Renal pelvis (tissue), 4 donors: Measurements from ENCODE around the gene ELP4. TPM values are rescaled to one million over a fixed set of nuclear protein-coding genes. Genes with fewer than 3 reads are reported as not detected.
"Not testable (repeated sequence)": the region's sequence is repeated elsewhere in the genome, so short reads cannot be mapped to it uniquely, and the experiment has no call there.

Experiments
- DNase-seq: peaks from one replicate; pipeline ENCODE4 v3.0.0-alpha.2; 2013
- polyA plus RNA-seq, 3 donors: library from polyadenylated mRNA; unstranded; fragments of 120-200 nt; gene quantifications; one replicate each; pipeline ENCODE4 v1.2.1, GENCODE V29; 2013; ENCODE audit not compliant: insufficient read length in 3 of 3

Gene ELP4
- polyA plus RNA-seq, 3 donors, result 22.3 to 25.6 (median 22.8) TPM

DNA sequence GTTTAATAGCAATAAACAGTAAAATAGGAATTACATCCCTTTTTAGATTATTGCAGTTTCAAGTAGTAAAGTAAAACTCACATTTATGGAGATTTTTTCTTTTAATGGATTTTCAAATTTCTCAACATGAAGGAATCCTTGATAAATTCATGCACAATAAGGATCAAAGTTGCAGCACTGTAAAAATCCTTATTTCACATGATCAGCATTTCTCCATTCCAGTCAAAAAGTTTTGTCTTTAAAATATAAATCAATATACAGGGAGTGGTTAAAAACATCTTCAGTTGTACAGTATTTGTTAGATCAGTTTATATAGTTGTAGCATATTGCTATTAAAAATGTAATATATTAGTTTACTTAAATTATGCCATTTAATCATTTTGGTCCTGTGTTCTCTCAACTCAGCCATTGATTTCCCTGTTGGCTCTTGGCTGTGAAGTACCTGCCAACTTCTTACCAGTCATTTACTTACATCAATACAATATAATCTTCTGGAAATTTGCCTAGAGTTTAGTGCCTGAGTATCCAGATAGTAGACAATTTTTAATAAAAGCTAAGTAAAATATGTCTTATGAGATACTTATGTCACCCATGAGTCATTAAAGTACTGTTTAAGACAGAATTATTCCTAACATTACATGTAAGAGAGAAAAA, 12.1 kb downstream of the ELP4 start:
- no peak for DNase-seq

DNA sequence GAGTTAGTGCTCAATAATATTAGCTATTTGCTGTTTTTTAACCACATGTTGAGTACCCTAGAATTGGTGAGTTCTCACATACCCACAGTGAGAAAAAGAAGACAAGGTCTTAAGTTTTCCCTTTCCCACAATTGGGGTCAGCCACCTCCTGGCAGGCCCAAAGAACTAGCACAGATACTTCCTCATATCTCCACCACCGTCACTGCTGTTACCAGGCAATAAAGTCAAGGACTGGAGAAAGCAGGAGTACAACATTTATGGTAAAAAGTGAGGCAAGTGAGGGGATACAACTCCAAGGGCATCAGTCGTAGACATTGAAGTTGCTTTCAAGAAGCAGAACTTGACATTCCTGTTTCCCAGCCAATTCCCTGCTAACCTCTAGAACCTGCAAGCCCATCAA, 19.6 kb downstream of the ELP4 start:
- DNase-seq, result no peak

- DNase-seq, result no peak
Measured at GRCh38 chr11:31529701-31530100, 20.1 kb downstream of the ELP4 start.

DNA sequence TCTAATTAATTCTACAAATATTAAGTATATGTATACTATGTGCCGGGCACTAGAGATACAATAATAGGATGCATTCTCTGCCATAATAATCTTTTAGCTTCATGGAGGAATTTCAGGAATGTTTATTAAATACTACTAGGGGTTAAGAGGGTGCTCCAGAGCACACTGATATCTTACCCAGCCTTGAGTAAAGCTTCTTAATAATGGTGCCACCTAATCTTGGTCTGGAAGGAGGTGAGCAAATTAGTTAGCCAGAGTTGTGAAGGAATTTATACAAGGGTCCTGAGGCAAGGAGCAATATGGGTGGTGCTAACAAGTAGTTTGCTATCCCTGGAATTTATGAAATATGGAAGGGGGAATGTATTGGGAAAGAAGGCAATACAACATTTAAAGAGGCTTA, 21.7 kb downstream of the ELP4 start:
- no peak for DNase-seq

DNA sequence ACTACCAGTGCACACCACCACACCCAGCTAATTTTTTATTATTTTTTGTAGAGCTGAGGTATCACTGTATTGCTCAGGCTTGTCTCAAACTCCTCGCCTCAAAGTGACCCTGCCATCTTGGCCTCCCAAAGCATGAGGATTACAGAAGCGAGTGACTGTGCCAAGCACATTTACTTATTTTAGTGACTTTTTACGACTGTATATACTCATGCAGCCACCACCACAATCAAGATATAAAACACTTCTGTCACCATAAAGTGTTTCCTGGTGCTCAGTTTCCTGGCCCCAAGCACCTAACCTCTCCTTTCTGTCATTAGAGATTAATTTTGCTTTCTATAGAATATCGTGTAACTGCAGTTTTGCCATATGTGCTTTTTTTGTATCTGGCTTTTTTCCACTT, 25.9 kb downstream of the ELP4 start:
- DNase-seq, result no peak

GRCh38 chr11:31542862-31543261, 33.3 kb downstream of the ELP4 start:
- DNase-seq, result no peak

DNA sequence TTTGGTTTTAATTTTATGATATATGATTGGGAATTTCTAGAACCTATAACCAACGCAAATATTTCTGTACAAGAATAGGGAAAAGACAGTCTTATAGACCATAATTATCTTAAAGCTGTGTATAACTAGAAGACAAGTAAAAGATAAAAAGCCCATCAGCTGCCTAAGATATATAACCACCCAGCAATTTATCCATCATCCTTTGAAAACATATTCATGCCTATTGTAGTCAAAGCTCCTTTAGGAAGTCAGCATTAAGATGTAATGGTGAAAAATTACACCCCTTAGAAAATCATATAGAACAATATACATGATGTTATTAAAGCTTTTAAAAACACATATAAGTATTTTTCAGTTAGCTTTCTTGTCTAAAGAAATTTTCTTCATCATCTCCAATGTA, 46.4 kb downstream of the ELP4 start:
- DNase-seq, result no peak

GRCh38 chr11:31558001-31558400, 48.4 kb downstream of the ELP4 start:
- peak; percentile 3 for DNase-seq

DNA sequence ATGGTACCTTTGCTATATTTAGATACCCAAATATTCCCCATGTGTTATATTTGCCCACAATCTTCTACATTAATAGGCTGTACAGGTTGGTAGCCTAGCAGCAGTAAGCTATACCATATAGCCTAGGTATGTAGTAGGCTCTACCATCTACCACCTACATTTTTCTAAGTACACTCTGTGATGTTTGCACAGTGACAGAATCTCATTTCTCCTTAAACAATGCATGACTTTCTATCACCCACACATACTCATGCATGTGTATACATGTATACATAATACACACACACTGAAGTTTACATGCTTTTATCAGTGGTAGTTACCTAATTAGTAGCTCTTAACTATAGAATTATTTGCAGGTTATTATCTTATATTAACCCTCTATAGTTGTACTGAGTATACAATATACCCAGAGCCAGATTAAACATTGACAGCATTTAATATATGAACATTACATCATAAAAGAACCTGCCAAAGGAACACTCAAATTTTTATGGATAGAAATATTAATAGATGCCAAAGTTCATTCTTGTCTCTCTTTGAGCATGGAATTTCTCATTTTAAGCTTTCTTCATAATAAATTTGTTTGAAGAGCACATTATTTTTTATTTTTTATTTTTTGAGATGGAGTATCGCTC, 51.4 kb downstream of the ELP4 start:
- no peak for DNase-seq

DNA sequence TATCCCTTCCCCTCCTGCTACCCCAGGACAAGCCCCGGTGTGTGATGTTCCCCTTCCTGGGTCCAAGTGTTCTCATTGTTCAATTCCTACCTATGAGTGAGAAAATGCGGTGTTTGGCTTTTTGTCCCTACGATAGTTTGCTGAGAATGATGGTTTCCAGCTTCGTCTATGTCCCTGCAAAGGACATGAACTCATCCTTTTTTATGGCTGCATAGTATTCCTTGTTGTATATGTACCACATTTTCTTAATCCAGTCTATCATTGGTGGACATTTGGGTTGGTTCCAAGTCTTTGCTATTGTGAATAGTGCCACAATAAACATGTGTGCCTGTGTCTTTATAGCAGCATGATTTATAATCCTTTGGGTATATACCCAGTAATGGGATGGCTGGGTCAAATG, 55.0 kb downstream of the ELP4 start:
- not testable (repeated sequence) for DNase-seq

- DNase-seq, result not testable (repeated sequence)
Measured at GRCh38 chr11:31574133-31574532, 64.6 kb downstream of the ELP4 start.

DNA sequence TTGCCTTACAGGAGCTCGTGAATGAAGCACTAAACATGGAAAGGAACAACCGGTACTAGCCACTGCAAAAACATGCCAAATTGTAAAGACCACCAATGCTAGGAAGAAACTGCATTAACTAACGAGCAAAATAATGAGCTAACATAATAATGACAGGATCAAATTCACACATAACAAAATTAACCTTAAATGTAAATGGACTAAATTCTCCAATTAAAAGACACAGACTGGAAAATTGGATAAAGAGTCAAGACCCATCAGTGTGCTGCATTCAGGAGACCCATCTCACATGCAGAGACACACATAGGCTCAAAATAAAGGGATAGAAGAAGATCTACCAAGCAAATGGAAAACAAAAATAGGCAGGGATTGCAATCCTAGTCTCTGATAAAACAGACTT, 66.2 kb downstream of the ELP4 start:
- DNase-seq, result not testable (repeated sequence)

GRCh38 chr11:31579412-31579811, 69.8 kb downstream of the ELP4 start:
- not testable (repeated sequence) for DNase-seq

GRCh38 chr11:31582697-31583096, 73.1 kb downstream of the ELP4 start:
- DNase-seq, result no peak

DNA sequence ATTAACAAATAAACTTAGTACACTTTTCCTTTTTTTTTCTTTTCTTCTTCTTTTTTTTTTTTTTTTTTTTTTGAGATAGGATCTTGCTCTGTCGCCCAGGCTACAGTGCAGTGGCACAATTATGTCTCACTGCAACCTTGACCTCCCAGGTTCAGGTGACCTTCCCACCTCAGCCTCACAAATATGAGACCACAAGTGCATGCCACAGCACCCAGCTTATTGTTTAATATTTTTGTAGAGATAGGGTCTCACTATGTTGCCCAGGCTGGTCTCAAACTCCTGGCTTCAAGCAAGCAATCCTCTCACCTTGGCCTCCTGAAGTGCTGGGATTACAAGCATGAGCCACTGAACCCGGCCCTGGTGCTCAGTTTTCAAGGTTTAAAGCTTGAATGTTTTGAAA, 88.9 kb downstream of the ELP4 start:
- no peak for DNase-seq

DNA sequence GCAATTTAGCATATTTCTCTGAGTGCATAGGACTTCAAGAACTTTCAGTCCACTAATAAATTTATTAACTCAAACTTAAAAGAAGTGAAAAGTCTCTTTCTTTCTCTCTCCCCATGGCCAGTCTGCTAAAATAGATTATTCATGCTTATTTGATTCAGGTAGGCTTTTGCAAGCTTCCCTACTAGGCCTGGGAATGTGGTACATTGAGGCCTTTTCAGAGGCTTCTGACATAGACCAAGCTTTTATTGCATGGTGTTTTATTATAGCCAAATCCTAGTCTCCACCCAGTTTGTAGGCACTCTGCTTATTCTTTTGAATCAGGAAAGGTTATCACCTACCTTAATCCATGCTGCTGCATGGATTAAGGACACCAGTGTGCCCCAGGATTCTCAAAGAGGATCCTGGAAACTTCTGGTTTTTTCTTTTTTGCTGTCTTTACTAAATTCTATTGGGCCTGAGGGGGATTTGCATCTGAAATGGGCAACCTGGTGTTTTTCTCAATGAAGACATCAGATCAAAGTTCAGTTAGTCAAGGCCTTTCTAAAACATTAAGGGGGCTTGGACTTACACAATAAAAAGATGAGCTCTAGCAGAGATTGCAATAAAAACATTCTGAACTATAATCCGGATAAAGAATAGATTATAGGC, 92.2 kb downstream of the ELP4 start:
- DNase-seq, result no peak

DNA sequence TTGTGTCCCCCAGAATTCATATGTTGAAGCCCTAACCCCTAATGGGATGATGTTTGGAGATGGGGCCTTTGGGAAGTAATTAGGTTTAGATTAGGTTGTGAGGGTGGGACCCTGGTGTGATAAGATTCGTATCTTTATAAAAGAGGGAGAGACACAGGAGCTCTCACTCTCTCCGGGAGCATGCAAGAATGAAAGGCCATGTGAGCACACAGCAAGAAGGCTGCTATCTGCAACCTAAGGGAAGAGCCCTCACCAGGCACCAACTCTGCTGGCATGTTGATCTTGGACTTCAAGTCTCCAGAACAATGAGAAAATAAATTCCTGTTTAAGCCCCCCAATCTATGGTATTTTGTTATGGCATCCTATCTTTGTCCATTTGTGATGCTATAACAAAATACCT, 97.3 kb downstream of the ELP4 start:
- DNase-seq, result no peak

- no peak for DNase-seq
Measured at GRCh38 chr11:31607914-31608313, 98.3 kb downstream of the ELP4 start.

- no peak for DNase-seq
Measured at GRCh38 chr11:31608995-31609394, 99.4 kb downstream of the ELP4 start.

DNA sequence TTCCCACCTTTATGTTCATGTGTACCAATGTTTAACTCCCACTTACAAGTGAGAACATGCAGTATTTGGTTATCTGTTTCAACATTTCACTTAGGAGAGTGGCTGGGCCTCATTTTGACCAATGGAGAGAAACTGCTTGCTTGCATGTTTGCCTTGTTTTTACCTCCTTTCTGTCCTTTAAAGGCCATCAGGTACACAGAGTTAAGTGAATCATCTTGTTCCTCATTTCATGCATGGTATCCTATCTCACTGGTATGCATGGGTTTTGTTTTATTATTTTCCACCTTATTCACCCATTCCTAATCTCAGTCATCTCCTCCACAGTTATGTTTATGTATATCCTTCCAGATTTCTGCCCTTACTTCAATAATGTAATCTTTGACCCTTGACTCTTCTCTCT, 101.0 kb downstream of the ELP4 start:
- DNase-seq, result no peak

- no peak for DNase-seq
Measured at GRCh38 chr11:31617246-31617645, 107.7 kb downstream of the ELP4 start.

DNA sequence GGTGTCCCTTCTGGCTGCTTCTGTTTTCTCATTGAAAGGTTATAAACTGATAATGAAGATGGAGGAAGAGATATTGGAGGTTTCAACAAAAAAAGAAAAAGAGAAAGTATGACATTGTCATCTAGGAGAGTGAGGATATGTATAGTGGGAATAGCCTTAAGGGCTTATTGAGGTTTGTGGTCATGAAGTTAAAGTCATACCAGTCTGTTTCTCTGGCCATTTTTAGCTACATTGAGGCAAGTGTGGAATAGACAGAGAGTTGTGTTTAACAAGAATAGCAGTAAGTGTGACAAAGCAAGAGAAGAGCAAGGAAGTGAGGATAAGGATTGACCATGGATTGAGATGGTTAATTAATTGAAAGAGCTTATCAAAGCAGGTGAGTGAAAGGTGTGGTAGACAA, 110.4 kb downstream of the ELP4 start:
- DNase-seq, result no peak

- no peak for DNase-seq
Measured at GRCh38 chr11:31620434-31620833, 110.9 kb downstream of the ELP4 start.

DNA sequence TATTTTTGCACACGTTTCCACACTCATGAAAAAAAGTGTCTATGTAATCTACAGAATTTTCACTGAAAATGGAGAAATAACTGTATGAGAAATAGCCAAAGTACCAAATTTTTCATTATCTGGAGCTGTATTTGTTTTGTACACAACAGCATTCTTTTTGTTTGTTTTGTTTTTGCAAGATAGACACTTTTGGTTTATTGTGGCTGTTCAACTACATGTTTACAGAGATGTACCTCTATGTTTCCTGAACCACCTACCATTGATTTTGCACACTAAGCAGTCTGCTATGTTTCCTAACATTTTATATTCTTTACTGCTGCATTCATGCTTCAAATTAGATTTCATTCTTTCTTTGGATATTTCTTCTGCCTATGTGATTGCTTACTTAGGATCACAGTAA, 116.3 kb downstream of the ELP4 start:
- no peak for DNase-seq
